Ascending aorta (tissue), 2 donors: ENCODE measurements around the gene INTS7. TPM values are rescaled to one million over a fixed set of nuclear protein-coding genes. Genes with fewer than 3 reads are reported as not detected.

Experiments
- DNase-seq, 2 donors: peaks; one replicate each; pipeline ENCODE4 v3.0.0-alpha.2; 2019; ENCODE audit warnings: low spot score in 2 of 2
- H3K27ac ChIP-seq, 2 donors: fragments of 200-600 bp; sonication (generic); one replicate each; pipeline ENCODE4 v1.5.1; 2016 to 2017; ENCODE audit warnings: mild to moderate bottlenecking in 1 of 2
- H3K27me3 ChIP-seq: fragments of 200-600 bp; sonication (generic); one replicate; pipeline ENCODE4 v1.5.1; 2017
- H3K36me3 ChIP-seq, 2 donors: fragments of 200-600 bp; sonication (generic); one replicate each; pipeline ENCODE4 v1.5.1; 2016
- H3K4me1 ChIP-seq, 2 donors: fragments of 200-600 bp; sonication (generic); one replicate each; pipeline ENCODE4 v1.5.1; 2016 to 2017; ENCODE audit warnings: mild to moderate bottlenecking in 1 of 2
- H3K4me3 ChIP-seq, 2 donors: fragments of 200-600 bp; sonication (generic); one replicate each; pipeline ENCODE4 v1.5.1; 2016 to 2017; ENCODE audit warnings: mild to moderate bottlenecking in 1 of 2
- H3K9me3 ChIP-seq, 2 donors: fragments of 200-600 bp; sonication (generic); one replicate each; pipeline ENCODE4 v1.5.1; 2016
- intact Hi-C: fragments of 100-400 bp; cut with DNase I; formaldehyde crosslinking; loops from one replicate; pipeline ENCODE4 v1.15.1; 2023
- total RNA-seq: library from RNA; depleted of rRNA; stranded (reverse); fragments of >200 nt; gene quantifications from one replicate; pipeline ENCODE4 v1.1.0, GENCODE V29; 2016
- TF ChIP-seq, protein P1 (sequence below), 3 experiments: fragments of 200-600 bp in 2 of 3; fragments of 450-650 bp in 1 of 3; sonication (generic) in 2 of 3; IDR thresholded peaks; one replicate each; pipeline ENCODE4 v1.5.1; 2016 to 2019; ENCODE audit warnings: antibody characterized with exemption in 3 of 3, mild to moderate bottlenecking in 1 of 3, moderate library complexity in 1 of 3

The INTS7 gene
- total RNA-seq, 1 donor from 2014 or later = 10.5 TPM

DNA sequence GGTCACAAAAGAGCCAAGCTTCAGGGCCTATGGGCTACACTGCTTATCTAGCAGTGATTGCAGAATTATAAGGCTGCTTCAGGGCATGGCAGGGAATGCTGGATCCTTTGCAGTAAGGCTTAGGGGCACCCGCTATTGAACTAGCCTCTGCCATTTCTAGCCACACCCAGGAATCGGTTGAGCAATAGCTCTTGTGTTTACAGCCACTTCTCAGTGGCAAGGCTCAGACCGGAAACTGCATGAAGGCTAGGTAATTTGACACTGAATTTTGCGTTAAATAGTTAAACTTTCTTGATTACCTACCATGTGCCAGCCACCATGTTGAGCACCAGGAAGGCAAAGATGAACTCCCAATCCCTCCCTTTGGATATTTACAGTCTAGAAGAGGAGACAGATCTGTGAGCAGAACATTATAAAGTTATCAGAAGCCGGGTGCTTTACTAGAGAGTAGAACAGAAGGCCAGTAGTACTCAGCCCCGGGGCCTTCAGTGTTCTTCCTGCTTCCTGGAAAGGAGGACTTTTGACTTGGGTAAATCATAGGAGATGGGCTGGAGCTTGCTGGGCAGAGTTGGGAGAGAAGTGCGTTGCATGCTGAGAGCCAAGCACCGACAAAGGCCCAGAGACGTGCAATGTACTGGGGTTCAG is 106.2 kb downstream of the INTS7 start:
- Histone ChIP-seq H3K36me3 (no peaks in the 10 kb centered on the region), H3K27me3 (no peaks in the 10 kb centered on the region), H3K4me1 (no peaks in the 10 kb centered on the region), H3K9me3 (no peaks in the 10 kb centered on the region), H3K27ac (no peak overlapping the region), H3K4me3 (no peak overlapping the region)
- TF ChIP-seq, protein P1, sequence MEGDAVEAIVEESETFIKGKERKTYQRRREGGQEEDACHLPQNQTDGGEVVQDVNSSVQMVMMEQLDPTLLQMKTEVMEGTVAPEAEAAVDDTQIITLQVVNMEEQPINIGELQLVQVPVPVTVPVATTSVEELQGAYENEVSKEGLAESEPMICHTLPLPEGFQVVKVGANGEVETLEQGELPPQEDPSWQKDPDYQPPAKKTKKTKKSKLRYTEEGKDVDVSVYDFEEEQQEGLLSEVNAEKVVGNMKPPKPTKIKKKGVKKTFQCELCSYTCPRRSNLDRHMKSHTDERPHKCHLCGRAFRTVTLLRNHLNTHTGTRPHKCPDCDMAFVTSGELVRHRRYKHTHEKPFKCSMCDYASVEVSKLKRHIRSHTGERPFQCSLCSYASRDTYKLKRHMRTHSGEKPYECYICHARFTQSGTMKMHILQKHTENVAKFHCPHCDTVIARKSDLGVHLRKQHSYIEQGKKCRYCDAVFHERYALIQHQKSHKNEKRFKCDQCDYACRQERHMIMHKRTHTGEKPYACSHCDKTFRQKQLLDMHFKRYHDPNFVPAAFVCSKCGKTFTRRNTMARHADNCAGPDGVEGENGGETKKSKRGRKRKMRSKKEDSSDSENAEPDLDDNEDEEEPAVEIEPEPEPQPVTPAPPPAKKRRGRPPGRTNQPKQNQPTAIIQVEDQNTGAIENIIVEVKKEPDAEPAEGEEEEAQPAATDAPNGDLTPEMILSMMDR (IDR thresholded peaks at IDR 0.05) = no peak
- intact Hi-C loops = no loop called here
- no peak for DNase-seq

DNA sequence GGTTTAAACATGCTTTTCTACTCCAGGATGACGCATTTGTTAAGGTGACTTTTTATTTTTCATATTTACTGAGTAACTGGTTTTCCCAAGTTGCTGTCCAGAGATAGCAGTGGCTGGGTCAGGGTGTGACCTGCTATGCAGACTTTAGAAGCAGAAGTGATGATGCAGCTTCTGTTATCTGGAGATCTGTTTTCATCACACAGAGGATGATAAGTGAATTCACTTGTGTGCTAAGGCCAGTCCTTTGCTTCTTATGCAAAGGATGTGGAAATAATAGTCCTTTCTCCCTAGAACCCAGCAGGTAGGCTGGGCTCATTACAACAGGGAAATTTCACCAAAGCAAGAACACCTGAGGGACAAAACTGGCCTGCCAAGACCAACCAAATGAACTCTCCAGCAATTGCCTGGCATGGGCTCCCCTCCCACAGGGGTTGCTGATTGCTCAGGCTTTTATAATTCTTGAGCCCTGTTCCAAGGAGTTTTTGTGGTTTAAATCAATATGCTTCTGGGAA is 107.0 kb downstream of the INTS7 start:
- no peak for DNase-seq
- Histone ChIP-seq H3K9me3 (no peaks in the 10 kb centered on the region), H3K4me1 (no peaks in the 10 kb centered on the region), H3K4me3 (no peak overlapping the region), H3K27ac (no peak overlapping the region), H3K27me3 (no peaks in the 10 kb centered on the region), H3K36me3 (no peaks in the 10 kb centered on the region)
- intact Hi-C loops = no loop called here
- TF ChIP-seq, protein P1 (IDR thresholded peaks at IDR 0.05) = no peak

DNA sequence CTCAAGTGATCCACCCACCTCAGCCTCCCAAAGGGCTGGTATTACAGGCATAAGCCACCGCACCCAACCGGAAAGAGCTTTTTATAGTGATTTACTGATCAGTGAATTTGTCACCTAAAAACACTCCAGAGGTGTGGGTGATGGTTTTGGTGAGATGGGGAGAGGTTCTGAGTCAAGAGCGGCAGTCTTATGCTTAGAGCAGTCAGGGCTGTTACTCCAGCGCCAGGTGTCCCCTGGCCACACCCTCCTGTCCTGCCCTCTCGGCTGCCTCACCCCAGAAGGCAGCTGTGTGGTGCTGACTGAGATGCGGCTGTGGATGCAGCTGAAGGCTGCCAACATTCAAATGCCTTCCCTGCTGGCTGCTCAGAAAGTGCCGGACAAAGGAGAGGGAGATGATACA is 110.3 kb downstream of the INTS7 start:
- Histone ChIP-seq H3K9me3 (no peaks in the 10 kb centered on the region), H3K4me1 (peaks cover 0 to 2% of the 10 kb centered on the region in 2 donors), H3K36me3 (no peaks in the 10 kb centered on the region), H3K27ac (no peak overlapping the region), H3K27me3 (no peaks in the 10 kb centered on the region), H3K4me3 (no peak overlapping the region)
- no peak for DNase-seq
- TF ChIP-seq, protein P1 (IDR thresholded peaks at IDR 0.05) = no peak
- intact Hi-C loops = no loop called here

DNA sequence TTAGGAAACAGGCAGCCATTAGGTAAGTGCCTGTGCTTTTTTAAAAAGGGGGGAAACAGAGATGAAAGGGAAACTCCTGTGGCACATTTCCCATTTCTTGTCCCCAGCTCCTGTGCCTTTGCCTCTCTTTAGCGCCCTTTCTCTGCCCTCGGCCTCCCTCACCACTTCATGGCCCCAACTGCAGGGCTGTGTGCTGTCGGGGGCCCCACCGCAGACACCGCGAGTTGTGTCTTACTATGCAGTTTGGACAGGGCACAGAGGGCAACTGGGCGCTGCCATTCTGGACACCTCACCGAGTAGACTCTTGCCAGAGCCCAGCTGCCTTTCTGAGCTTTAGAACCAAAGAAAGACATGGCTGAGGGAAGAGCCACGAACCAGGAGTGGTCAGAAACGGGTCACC is 111.1 kb downstream of the INTS7 start:
- no peaks in the 10 kb centered on the region for H3K36me3 ChIP-seq
- H3K27ac ChIP-seq = no peak overlapping the region
- no peaks in the 10 kb centered on the region for H3K27me3 ChIP-seq
- no peak overlapping the region for H3K4me3 ChIP-seq
- DNase-seq = no peak
- intact Hi-C loops = no loop called here
- H3K9me3 ChIP-seq = no peaks in the 10 kb centered on the region
- TF ChIP-seq, protein P1 (IDR thresholded peaks at IDR 0.05) = no peak
- peaks cover 0 to 2% of the 10 kb centered on the region in 2 donors for H3K4me1 ChIP-seq

DNA sequence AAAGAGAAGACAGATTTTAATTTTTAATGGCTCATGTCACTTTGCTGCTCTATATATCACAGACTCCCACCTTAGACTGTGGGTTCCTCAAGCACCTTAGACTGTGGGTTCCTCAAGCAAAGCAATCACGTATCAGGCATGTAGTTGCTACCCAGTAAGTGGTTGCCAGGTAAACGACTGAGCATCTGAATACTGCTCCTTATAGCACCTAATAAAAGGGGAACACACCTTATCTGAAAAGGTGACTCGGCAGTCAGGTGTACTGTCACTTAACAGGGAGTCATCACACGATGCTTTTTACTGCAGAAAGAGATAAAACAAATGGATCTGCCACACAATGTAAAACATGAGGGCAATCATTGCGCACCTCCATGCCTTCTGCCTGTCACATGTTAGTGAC is 112.3 kb downstream of the INTS7 start:
- intact Hi-C loops = no loop called here
- peaks cover 0 to 4% of the 10 kb centered on the region in 2 donors for H3K4me1 ChIP-seq
- DNase-seq = no peak
- no peaks in the 10 kb centered on the region for H3K36me3 ChIP-seq
- no peaks in the 10 kb centered on the region for H3K9me3 ChIP-seq
- TF ChIP-seq, protein P1 (IDR thresholded peaks at IDR 0.05) = no peak
- no peak overlapping the region for H3K4me3 ChIP-seq
- H3K27ac ChIP-seq = no peak overlapping the region
- no peaks in the 10 kb centered on the region for H3K27me3 ChIP-seq
